GM21723 (cell line): Measurements from ENCODE around the gene DHDDS.
A peak's percentile ranks its signal among the peaks of the same experiment; 100 is the strongest.
"Not testable (repeated sequence)": the region's sequence is repeated elsewhere in the genome, so short reads cannot be mapped to it uniquely, and the experiment has no call there.

Experiments used
- ATAC-seq: cut with Tn5 transposase; IDR thresholded peaks from one replicate; pipeline ENCODE4 v1.9.1; 2021; ENCODE audit warnings: mild to moderate bottlenecking, moderate library complexity; ENCODE audit not compliant: unreplicated experiment

DHDDS gene

GRCh38 chr1:26474818-26475217 is 42.7 kb downstream of the DHDDS start:
- no peak for ATAC-seq

- ATAC-seq = no peak
Observed at GRCh38 chr1:26475989-26476388, 43.9 kb downstream of the DHDDS start.

GRCh38 chr1:26476958-26477357 is 44.8 kb downstream of the DHDDS start:
- no peak for ATAC-seq

GRCh38 chr1:26477446-26478152 is 45.5 kb downstream of the DHDDS start:
- no peak for ATAC-seq

- no peak for ATAC-seq
Observed at GRCh38 chr1:26478159-26478558, 46.0 kb downstream of the DHDDS start.

- no peak for ATAC-seq
Observed at GRCh38 chr1:26478988-26479387, 46.9 kb downstream of the DHDDS start.

- no peak for ATAC-seq
Observed at GRCh38 chr1:26482921-26483320, 50.8 kb downstream of the DHDDS start.

GRCh38 chr1:26483980-26484379 is 51.9 kb downstream of the DHDDS start:
- ATAC-seq = no peak

GRCh38 chr1:26490155-26490554 is 58.0 kb downstream of the DHDDS start:
- ATAC-seq = no peak

- no peak for ATAC-seq
Observed at GRCh38 chr1:26493267-26493666, 61.1 kb downstream of the DHDDS start.

- no peak for ATAC-seq
Observed at GRCh38 chr1:26493938-26494337, 61.8 kb downstream of the DHDDS start.

GRCh38 chr1:26496861-26497260 is 64.7 kb downstream of the DHDDS start:
- no peak for ATAC-seq

- no peak for ATAC-seq
Observed at GRCh38 chr1:26498894-26499293, 66.8 kb downstream of the DHDDS start.

GRCh38 chr1:26500488-26501175 is 68.5 kb downstream of the DHDDS start:
- ATAC-seq = peak; percentile 69

- ATAC-seq = not testable (repeated sequence)
Observed at GRCh38 chr1:26510711-26511110, 78.6 kb downstream of the DHDDS start.

GRCh38 chr1:26515836-26516235 is 83.7 kb downstream of the DHDDS start:
- ATAC-seq = not testable (repeated sequence)

GRCh38 chr1:26516987-26517765 is 85.1 kb downstream of the DHDDS start:
- no peak for ATAC-seq

- no peak for ATAC-seq
Observed at GRCh38 chr1:26517766-26518049, 85.6 kb downstream of the DHDDS start.

GRCh38 chr1:26518355-26518754 is 86.2 kb downstream of the DHDDS start:
- no peak for ATAC-seq

- no peak for ATAC-seq
Observed at GRCh38 chr1:26520339-26520738, 88.2 kb downstream of the DHDDS start.
